OCI-LY3 (cell line): Measurements from ENCODE around the gene AOAH.
A peak's percentile ranks its signal among the peaks of the same experiment; 100 is the strongest.

ENCODE experiments used
- H2AFZ ChIP-seq: fragments of 200-600, 300-600 bp; shearing (Covaris generic); 2 replicates; pipeline ENCODE4 v1.6.0; 2014; ENCODE audit warnings: antibody characterized with exemption, low read depth, low read length
- H3K27ac ChIP-seq: fragments of 200-600, 300-600 bp; sonication (generic); 2 replicates; pipeline ENCODE4 v1.5.1; 2014; ENCODE audit warnings: mild to moderate bottlenecking, low read length, moderate library complexity, mixed read lengths
- H3K27me3 ChIP-seq: fragments of 200-600, 300-600 bp; sonication (generic); 2 replicates; pipeline ENCODE4 v1.6.1; 2014; ENCODE audit warnings: low read depth, low read length, mixed read lengths
- H3K36me3 ChIP-seq: fragments of 200-600, 300-600 bp; sonication (generic); replicated peaks from 2 replicates; pipeline ENCODE3; 2014; ENCODE audit warnings: low read depth, low read length, mixed read lengths
- H3K4me1 ChIP-seq: fragments of 300-600, 200-600 bp; sonication (generic); 2 replicates; pipeline ENCODE4 v1.6.1; 2014; ENCODE audit warnings: low read length, mixed read lengths
- H3K4me2 ChIP-seq: fragments of 200-600, 300-600 bp; sonication (generic); 2 replicates; pipeline ENCODE4 v1.6.1; 2014; ENCODE audit warnings: low read length, mixed read lengths
- H3K4me3 ChIP-seq: fragments of 300-600, 200-600 bp; sonication (generic); 2 replicates; pipeline ENCODE4 v1.5.1; 2014; ENCODE audit warnings: antibody characterized with exemption, mild to moderate bottlenecking, low read length, moderate library complexity
- H3K79me2 ChIP-seq: fragments of 300-600, 200-600 bp; shearing (Covaris generic); 2 replicates; pipeline ENCODE4 v1.6.1; 2014; ENCODE audit warnings: mild to moderate bottlenecking, low read length, mixed read lengths
- H3K9ac ChIP-seq: fragments of 300-600, 200-600 bp; shearing (Covaris generic); 2 replicates; pipeline ENCODE4 v1.6.0; 2014; ENCODE audit warnings: mild to moderate bottlenecking, low read length, moderate library complexity
- H3K9me3 ChIP-seq: fragments of 200-600, 300-600 bp; shearing (Covaris generic); 2 replicates; pipeline ENCODE4 v1.6.1; 2014; ENCODE audit warnings: low read length, mixed read lengths; ENCODE audit not compliant: insufficient read depth
- H4K20me1 ChIP-seq: fragments of 200-600, 300-600 bp; sonication (generic); 2 replicates; pipeline ENCODE4 v1.6.1; 2016; ENCODE audit warnings: low read length, mixed read lengths; ENCODE audit not compliant: insufficient read depth
- CTCF ChIP-seq: fragments of 200-600, 300-600 bp; sonication (generic); IDR thresholded peaks from 2 replicates; pipeline ENCODE4 v1.5.1; 2014; ENCODE audit warnings: antibody characterized with exemption, low read length, low read depth
- EZH2phosphoT487 ChIP-seq: fragments of 200-600 bp; shearing (Covaris generic); IDR thresholded peaks from 2 replicates; pipeline ENCODE4 v1.6.1; 2018; ENCODE audit warnings: antibody characterized with exemption, mixed run types, low read depth

Gene AOAH

DNA sequence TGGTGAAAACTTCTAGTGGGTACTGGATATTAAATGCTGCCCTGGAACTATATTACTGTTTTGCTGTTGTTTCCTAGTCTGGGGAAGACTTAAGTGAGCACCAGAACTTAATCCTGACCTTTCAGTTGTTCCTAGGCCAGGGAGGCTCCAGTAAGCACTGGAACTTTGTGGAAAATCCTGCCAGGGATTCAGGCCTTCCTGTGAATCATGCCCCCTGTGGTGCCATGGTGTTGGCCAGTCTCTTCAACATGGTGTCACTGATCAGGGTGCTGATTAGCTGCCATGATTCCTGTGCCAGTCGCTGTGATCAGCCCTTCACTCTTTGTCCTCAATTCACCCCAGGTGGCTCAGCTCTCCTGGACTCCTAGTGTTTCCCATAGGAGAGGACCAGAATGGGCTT, 8.5 kb upstream of the AOAH start:
- H3K4me2 ChIP-seq = no peak overlapping the region
- no peak overlapping the region for H3K4me3 ChIP-seq
- no peak for TF ChIP-seq EZH2phosphoT487
- no peak for TF ChIP-seq CTCF
- no peak overlapping the region for H3K9ac ChIP-seq
- H3K27me3 ChIP-seq = peaks cover 25% of the 10 kb centered on the region
- H3K4me1 ChIP-seq = peaks cover 32% of the 10 kb centered on the region
- H3K79me2 ChIP-seq = no peaks in the 10 kb centered on the region
- H4K20me1 ChIP-seq = no peaks in the 10 kb centered on the region
- no peak overlapping the region for H2AFZ ChIP-seq
- peaks cover 9% of the 10 kb centered on the region; the same call in 1 of the 2 replicates for H3K9me3 ChIP-seq
- no peak overlapping the region for H3K27ac ChIP-seq
- H3K36me3 ChIP-seq = peaks cover 3% of the 10 kb centered on the region

DNA sequence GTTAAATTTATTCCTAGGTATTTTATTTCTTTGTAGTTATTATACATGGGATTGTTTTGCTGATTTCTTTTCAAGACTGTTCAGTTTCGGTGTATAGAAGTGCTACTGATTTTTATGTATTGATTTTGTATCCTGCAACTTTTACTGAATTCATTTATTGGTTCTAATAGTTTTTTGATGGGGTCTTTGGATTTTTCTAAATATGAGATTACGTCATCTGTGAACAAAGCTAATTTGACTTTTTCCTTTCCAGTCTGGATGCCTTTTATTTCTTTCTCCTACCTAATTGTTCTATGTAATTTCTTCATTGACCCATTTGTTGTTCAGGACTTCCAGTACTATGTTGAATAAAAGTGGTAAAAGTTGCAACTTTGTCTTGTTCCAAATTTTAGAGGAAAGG, 5.8 kb upstream of the AOAH start:
- H4K20me1 ChIP-seq = no peaks in the 10 kb centered on the region
- peaks cover 9% of the 10 kb centered on the region; the same call in 1 of the 2 replicates for H3K9me3 ChIP-seq
- no peak overlapping the region for H3K4me3 ChIP-seq
- H3K4me2 ChIP-seq = no peak overlapping the region
- no peak overlapping the region for H2AFZ ChIP-seq
- no peak for TF ChIP-seq EZH2phosphoT487
- no peak for TF ChIP-seq CTCF
- H3K4me1 ChIP-seq = peaks cover 27% of the 10 kb centered on the region
- H3K36me3 ChIP-seq = peaks cover 3% of the 10 kb centered on the region
- H3K27ac ChIP-seq = no peak overlapping the region
- H3K9ac ChIP-seq = no peak overlapping the region
- no peaks in the 10 kb centered on the region for H3K79me2 ChIP-seq
- peaks cover 19% of the 10 kb centered on the region for H3K27me3 ChIP-seq

DNA sequence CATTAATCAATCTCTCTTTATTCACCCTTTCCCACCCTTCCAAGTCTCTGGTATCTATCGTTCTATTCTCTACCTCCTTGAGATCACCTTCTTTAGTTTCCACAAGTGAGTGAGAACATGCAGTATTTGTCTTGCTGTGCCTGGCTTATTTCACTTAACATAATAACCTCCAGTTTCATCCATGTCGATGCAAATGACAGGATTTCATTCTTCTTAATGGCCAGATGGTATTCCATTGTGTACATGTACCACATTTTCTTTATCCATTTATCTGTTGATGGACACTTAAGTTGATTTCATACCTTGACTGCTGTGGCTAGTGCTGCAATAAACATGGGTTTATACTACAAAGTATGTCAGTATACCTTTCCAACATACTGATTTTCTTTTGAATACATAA, 3.8 kb upstream of the AOAH start:
- TF ChIP-seq EZH2phosphoT487 = no peak
- TF ChIP-seq CTCF = no peak

GRCh38 chr7:36726806-36727503, 2.7 kb upstream of the AOAH start:
- Histone ChIP-seq H3K9me3 (peaks cover 4% of the 10 kb centered on the region; the same call in 1 of the 2 replicates), H3K4me3 (no peak overlapping the region)
- TF ChIP-seq EZH2phosphoT487 = no peak
- TF ChIP-seq CTCF = no peak

More for the DNA sequence above, 3.8 kb upstream of the AOAH start:
- H3K9me3 ChIP-seq = peaks cover 9% of the 10 kb centered on the region; the same call in 1 of the 2 replicates
- H3K4me3 ChIP-seq = no peak overlapping the region
- no peak overlapping the region for H3K27ac ChIP-seq
- no peak overlapping the region for H2AFZ ChIP-seq
- H4K20me1 ChIP-seq = no peaks in the 10 kb centered on the region
- peaks cover 3% of the 10 kb centered on the region for H3K36me3 ChIP-seq
- H3K9ac ChIP-seq = no peak overlapping the region
- H3K27me3 ChIP-seq = peaks cover under 1% of the 10 kb centered on the region; the same call in 1 of the 2 replicates
- peaks cover 33% of the 10 kb centered on the region for H3K4me1 ChIP-seq
- H3K79me2 ChIP-seq = no peaks in the 10 kb centered on the region
- no peak overlapping the region for H3K4me2 ChIP-seq

More at GRCh38 chr7:36726806-36727503, 2.7 kb upstream of the AOAH start:
- no peak overlapping the region for H3K9ac ChIP-seq
- peaks cover 33% of the 10 kb centered on the region for H3K4me1 ChIP-seq
- H3K27ac ChIP-seq = no peak overlapping the region
- H3K4me2 ChIP-seq = peak overlapping the region; percentile 14
- H3K79me2 ChIP-seq = no peaks in the 10 kb centered on the region
- no peaks in the 10 kb centered on the region for H3K27me3 ChIP-seq
- H4K20me1 ChIP-seq = no peaks in the 10 kb centered on the region
- no peak overlapping the region for H2AFZ ChIP-seq
- no peaks in the 10 kb centered on the region for H3K36me3 ChIP-seq
